Transverse colon (tissue), 4 donors: Measurements from ENCODE around the gene ZNF594. TPM values are rescaled to one million over a fixed set of nuclear protein-coding genes. Genes with fewer than 3 reads are reported as not detected.
"Not testable (repeated sequence)": the region's sequence is repeated elsewhere in the genome, so short reads cannot be mapped to it uniquely, and the experiment has no call there.

Source experiments
- DNase-seq: peaks from one replicate; pipeline ENCODE4 v3.0.0-alpha.2; 2019
- H3K27ac ChIP-seq, 4 donors: fragments of 200-600 bp; sonication (generic); 2 replicates each; pipeline ENCODE4 v1.5.1; 2016 to 2018; ENCODE audit warnings: inconsistent platforms in 4 of 4
- H3K27me3 ChIP-seq: fragments of 200-600 bp; sonication (generic); 2 replicates; pipeline ENCODE4 v1.5.1; 2017; ENCODE audit warnings: inconsistent platforms
- H3K36me3 ChIP-seq, 4 donors: fragments of 200-600 bp; sonication (generic); 2 replicates each; pipeline ENCODE4 v1.5.1; 2017 to 2019; ENCODE audit warnings: inconsistent platforms in 4 of 4
- H3K4me1 ChIP-seq, 4 donors: fragments of 200-600 bp; sonication (generic); 2 replicates each; pipeline ENCODE4 v1.5.1; 2017 to 2020; ENCODE audit warnings: inconsistent platforms in 4 of 4
- H3K4me3 ChIP-seq, 4 donors: fragments of 200-600 bp; sonication (generic); 1 replicate in 1 of 4; 2 replicates in 3 of 4; pipeline versions ENCODE4 v1.5.1 to v1.6.1; 2017 to 2019; ENCODE audit warnings: inconsistent platforms in 4 of 4
- H3K9me3 ChIP-seq, 2 donors: fragments of 200-600 bp; sonication (generic); 2 replicates each; pipeline ENCODE4 v1.5.1; 2017 to 2019; ENCODE audit warnings: inconsistent platforms in 2 of 2
- CTCF ChIP-seq, 5 experiments: fragments of 200-600 bp in 3 of 5; fragments of 450-650 bp in 2 of 5; sonication (generic) in 3 of 5; IDR thresholded peaks; 1 replicate in 2 of 5; 2 replicates in 3 of 5; pipeline ENCODE4 v1.5.1; 2016 to 2017; ENCODE audit warnings: antibody characterized with exemption in 5 of 5, inconsistent platforms in 3 of 5, mild to moderate bottlenecking in 2 of 5, moderate library complexity in 1 of 5
- EP300 ChIP-seq: sonication (generic); formaldehyde crosslinking; IDR thresholded peaks from one replicate; pipeline ENCODE4 v1.6.1; 2017; ENCODE audit warnings: antibody characterized with exemption, low read depth
- POLR2A ChIP-seq: fragments of 450-650 bp; IDR thresholded peaks from one replicate; pipeline ENCODE4 v1.6.1; 2016; ENCODE audit warnings: antibody characterized with exemption, mild to moderate bottlenecking, moderate library complexity
- POLR2AphosphoS5 ChIP-seq, 3 donors: sonication (generic); formaldehyde crosslinking; IDR thresholded peaks; one replicate each; pipeline ENCODE4 v1.6.1; 2016; ENCODE audit warnings: antibody characterized with exemption in 3 of 3
- WGBS, 2 donors: methylation state at CpG; one replicate each; pipeline ENCODE4 v1.1.5; 2018; ENCODE audit warnings: low coverage in 1 of 2; 5-methylcytosine and 5-hydroxymethylcytosine counted together
- in situ Hi-C, 4 donors: fragments of 200-750 bp; cut with MboI; loops; one replicate each; pipeline versions ENCODE4 v1.15.0 to v1.15.1; 2017; ENCODE audit warnings: low sequenced_read_pairs in 3 of 4, low pct_ligation_motif_present in 1 of 4, low pct_unique_long_range_greater_than_20kb in 1 of 4
- intact Hi-C: fragments of 100-400 bp; cut with DNase I; formaldehyde crosslinking; loops from one replicate; pipeline ENCODE4 v1.15.1; 2023; ENCODE audit warnings: low total_unique reads
- total RNA-seq, 4 donors: library from RNA; depleted of rRNA; stranded (reverse); fragments of >200 nt; gene quantifications; one replicate each; pipeline ENCODE4 v1.1.0, GENCODE V29; 2016

ZNF594 gene
- total RNA-seq, 4 donors from 2014 or later: 1.5 to 17.0 (median 4.5) TPM

GRCh38 chr17:5182597-5183409 lies 8.9 kb downstream of the ZNF594 start:
- no peaks in the 10 kb centered on the region for H3K27me3 ChIP-seq
- H3K36me3 ChIP-seq: peaks cover 0 to 26% (median 10%) of the 10 kb centered on the region in 4 donors
- in situ Hi-C loops: no loop called here
- H3K4me3 ChIP-seq: no peak overlapping the region
- WGBS, 2 donors: 97 to 98% methylated on average over 5 to 6 of the region's 6 CpGs
- H3K4me1 ChIP-seq: no peaks in the 10 kb centered on the region
- no peak overlapping the region for H3K27ac ChIP-seq
- TF ChIP-seq POLR2AphosphoS5 (IDR thresholded peaks at IDR 0.05): no peak
- intact Hi-C loops: no loop called here
- peaks cover 97% of the 10 kb centered on the region in 2 donors for H3K9me3 ChIP-seq
- no peak for DNase-seq

- no peak for DNase-seq
- no peaks in the 10 kb centered on the region for H3K27me3 ChIP-seq
- in situ Hi-C loops (no loop called here), intact Hi-C loops (no loop called here)
- H3K27ac ChIP-seq: no peak overlapping the region
- H3K4me1 ChIP-seq: no peaks in the 10 kb centered on the region
- TF ChIP-seq POLR2A (no peak), EP300 (no peak), POLR2AphosphoS5 (IDR thresholded peaks at IDR 0.05) (no peak), CTCF (IDR thresholded peaks at IDR 0.05) (no peak)
- H3K9me3 ChIP-seq: peaks cover 96 to 99% of the 10 kb centered on the region in 2 donors
- 94 to 98% methylated on average over 8 to 10 of the region's 10 CpGs for WGBS, 2 donors
- peaks cover 0 to 26% (median 10%) of the 10 kb centered on the region in 4 donors for H3K36me3 ChIP-seq
- no peak overlapping the region for H3K4me3 ChIP-seq
These were observed 10.0 kb downstream of the ZNF594 start for GRCh38 chr17:5181509-5182305.

GRCh38 chr17:5179003-5179402 lies 12.7 kb downstream of the ZNF594 start:
- Histone ChIP-seq H3K27ac (no peak overlapping the region), H3K4me1 (no peaks in the 10 kb centered on the region), H3K9me3 (peaks cover 81 to 88% of the 10 kb centered on the region in 2 donors), H3K36me3 (peaks cover 0 to 25% (median 9%) of the 10 kb centered on the region in 4 donors), H3K27me3 (no peaks in the 10 kb centered on the region), H3K4me3 (no peak overlapping the region)
- no peak for DNase-seq
- TF ChIP-seq POLR2A (no peak), POLR2AphosphoS5 (IDR thresholded peaks at IDR 0.05) (no peak)
- intact Hi-C loops (no loop called here), in situ Hi-C loops (no loop called here)
- WGBS, 2 donors: 94 to 100% methylated on average over 5 to 9 of the region's 12 CpGs

- H3K27me3 ChIP-seq, DNase-seq, intact Hi-C loops, H3K4me1 ChIP-seq, H3K4me3 ChIP-seq, H3K27ac ChIP-seq, in situ Hi-C loops: not testable (repeated sequence)
- Histone ChIP-seq H3K9me3 (peaks cover 42 to 48% of the 10 kb centered on the region in 2 donors), H3K36me3 (peaks cover 0 to 16% (median 0%) of the 10 kb centered on the region in 4 donors)
- WGBS, 2 donors: 96 to 100% methylated on average over 3 to 7 of the region's 7 CpGs
These were observed 16.6 kb downstream of the ZNF594 start for GRCh38 chr17:5175027-5175426.

GRCh38 chr17:5165791-5166564 lies 25.7 kb downstream of the ZNF594 start:
- in situ Hi-C loops, H3K9me3 ChIP-seq, DNase-seq, H3K4me3 ChIP-seq, intact Hi-C loops, H3K27me3 ChIP-seq, H3K36me3 ChIP-seq: not testable (repeated sequence)
- H3K4me1 ChIP-seq: peaks cover 0 to 18% (median 8%) of the 10 kb centered on the region in 4 donors
- 35% methylated on average over 6 of the region's 7 CpGs; no CpG with 5 or more reads in 1 of the 2 donors for WGBS, 2 donors
- H3K27ac ChIP-seq: peak overlapping the region; percentile 26 to 55 (median 35)
